Endodermal cell (in vitro differentiated cells): Measurements from ENCODE around the gene IGF2BP1. TPM values are rescaled to one million over a fixed set of nuclear protein-coding genes. Genes with fewer than 3 reads are reported as not detected.

ENCODE experiments used
- DNase-seq: peaks from one replicate; pipeline ENCODE4 v3.0.0-alpha.2; 2017
- H3K27ac ChIP-seq: 2 replicates; pipeline ENCODE4 v1.5.1; 2013; ENCODE audit warnings: mild to moderate bottlenecking, low read depth, low read length, moderate library complexity
- H3K27me3 ChIP-seq: 2 replicates; pipeline ENCODE4 v1.6.1; 2013; ENCODE audit warnings: mild to moderate bottlenecking, low read length, moderate library complexity; ENCODE audit not compliant: insufficient read depth, control insufficient read depth, poor library complexity, severe bottlenecking
- H3K36me3 ChIP-seq: 2 replicates; pipeline ENCODE4 v1.7.0; 2013; ENCODE audit warnings: mild to moderate bottlenecking, low read length, moderate library complexity; ENCODE audit not compliant: control insufficient read depth, insufficient read depth
- H3K4me1 ChIP-seq: one replicate; pipeline ENCODE4 v1.7.0; 2013; ENCODE audit warnings: low read length; ENCODE audit not compliant: control insufficient read depth, insufficient read depth
- H3K4me3 ChIP-seq: 2 replicates; pipeline ENCODE4 v1.5.1; 2013; ENCODE audit warnings: mild to moderate bottlenecking, low read length, moderate library complexity
- H3K9ac ChIP-seq: 2 replicates; pipeline ENCODE4 v1.6.1; 2013; ENCODE audit warnings: mild to moderate bottlenecking, low read length, moderate library complexity; ENCODE audit not compliant: poor library complexity, severe bottlenecking; ENCODE audit errors: extremely low read depth
- H3K9me3 ChIP-seq: 2 replicates; pipeline ENCODE4 v1.6.1; 2013; ENCODE audit warnings: mild to moderate bottlenecking, low read length, moderate library complexity; ENCODE audit not compliant: control insufficient read depth
- H3K27ac Mint-ChIP-seq: 2 replicates; pipeline ENCODE4 v1.8.0; 2020; ENCODE audit warnings: mixed read lengths
- H3K27me3 Mint-ChIP-seq: 2 replicates; pipeline ENCODE4 v1.8.0; 2021; ENCODE audit warnings: mild to moderate bottlenecking, mixed read lengths; ENCODE audit not compliant: insufficient read depth
- H3K36me3 Mint-ChIP-seq: 2 replicates; pipeline ENCODE4 v1.8.0; 2020; ENCODE audit warnings: low read depth, mixed read lengths
- H3K4me1 Mint-ChIP-seq: 2 replicates; pipeline ENCODE4 v1.8.0; 2020; ENCODE audit warnings: mixed read lengths
- H3K4me3 Mint-ChIP-seq: 2 replicates; pipeline ENCODE4 v1.8.0; 2020; ENCODE audit warnings: mild to moderate bottlenecking, moderate library complexity, mixed read lengths
- H3K9me3 Mint-ChIP-seq: 2 replicates; pipeline ENCODE4 v1.8.0; 2020; ENCODE audit warnings: mild to moderate bottlenecking, mixed read lengths
- CTCF ChIP-seq: fragments of 200-600 bp; sonication (generic); conservative IDR thresholded peaks from 2 replicates; pipeline ENCODE4 v1.5.0; 2021; ENCODE audit warnings: antibody characterized with exemption, mild to moderate bottlenecking
- WGBS, 2 experiments: methylation state at CpG; one replicate each; pipeline versions ENCODE4 v1.1.5 to v1.1.7; 2013; ENCODE audit warnings: missing lambda C conversion rate in 2 of 2, mixed read lengths in 1 of 2; ENCODE audit not compliant: insufficient coverage in 1 of 2, insufficient read length in 1 of 2; 5-methylcytosine and 5-hydroxymethylcytosine counted together
- total RNA-seq, 2 donors: library from RNA; stranded (reverse); fragmentation: NEBNext Ultra II Directional in 1 of 2; extraction: Animal tissue kit (Norgen Biotek cat#: 25700) in 1 of 2; gene quantifications; 2 replicates in 1 of 2; 3 replicates in 1 of 2; pipeline ENCODE4 v1.2.1, GENCODE V29; 2021

Gene IGF2BP1
- total RNA-seq, 2 donors from 2014 or later = 333 to 360 TPM

- Mint-ChIP-seq H3K4me3 (no peak overlapping the region), H3K27me3 (no peaks in the 10 kb centered on the region), H3K27ac (no peak overlapping the region), H3K36me3 (no peaks in the 10 kb centered on the region), H3K9me3 (peaks cover 12% of the 10 kb centered on the region), H3K4me1 (peaks cover 18% of the 10 kb centered on the region)
- no peak for DNase-seq
- Histone ChIP-seq H3K27me3 (no peaks in the 10 kb centered on the region), H3K36me3 (no peaks in the 10 kb centered on the region), H3K4me3 (no peak overlapping the region), H3K9me3 (no peaks in the 10 kb centered on the region), H3K27ac (no peak overlapping the region), H3K9ac (no peak overlapping the region), H3K4me1 (no peaks in the 10 kb centered on the region)
- no peak for TF ChIP-seq CTCF
- 99 to 100% methylated on average over 1 to 7 of the region's 7 CpGs for WGBS, 2 experiments
These were observed 91.9 kb downstream of the IGF2BP1 start for GRCh38 chr17:49089094-49089493.

GRCh38 chr17:49090878-49091594, 93.9 kb downstream of the IGF2BP1 start:
- no peak overlapping the region for H3K4me3 ChIP-seq
- H3K27me3 ChIP-seq = no peaks in the 10 kb centered on the region
- H3K27ac Mint-ChIP-seq = no peak overlapping the region
- no peaks in the 10 kb centered on the region for H3K9me3 ChIP-seq
- no peak overlapping the region for H3K27ac ChIP-seq
- peaks cover 12% of the 10 kb centered on the region for H3K9me3 Mint-ChIP-seq
- no peaks in the 10 kb centered on the region for H3K27me3 Mint-ChIP-seq
- no peak for DNase-seq
- no peaks in the 10 kb centered on the region for H3K4me1 ChIP-seq
- H3K4me1 Mint-ChIP-seq = peaks cover 18% of the 10 kb centered on the region
- H3K4me3 Mint-ChIP-seq = no peak overlapping the region
- H3K36me3 ChIP-seq = no peaks in the 10 kb centered on the region
- no peak for TF ChIP-seq CTCF
- H3K9ac ChIP-seq = no peak overlapping the region
- no peaks in the 10 kb centered on the region for H3K36me3 Mint-ChIP-seq
- 83 to 88% methylated on average over 7 to 10 of the region's 10 CpGs for WGBS, 2 experiments

GRCh38 chr17:49093131-49093530, 95.9 kb downstream of the IGF2BP1 start:
- H3K27me3 Mint-ChIP-seq = no peaks in the 10 kb centered on the region
- WGBS, 2 experiments = 96 to 100% methylated on average over 3 to 10 of the region's 10 CpGs
- no peak overlapping the region for H3K4me3 Mint-ChIP-seq
- H3K9me3 ChIP-seq = no peaks in the 10 kb centered on the region
- no peak overlapping the region for H3K4me3 ChIP-seq
- H3K9me3 Mint-ChIP-seq = peaks cover 12% of the 10 kb centered on the region
- peaks cover 2% of the 10 kb centered on the region for H3K4me1 Mint-ChIP-seq
- H3K4me1 ChIP-seq = no peaks in the 10 kb centered on the region
- TF ChIP-seq CTCF = no peak
- no peaks in the 10 kb centered on the region for H3K36me3 Mint-ChIP-seq
- H3K27ac Mint-ChIP-seq = no peak overlapping the region
- no peak overlapping the region for H3K27ac ChIP-seq
- H3K27me3 ChIP-seq = no peaks in the 10 kb centered on the region
- no peak for DNase-seq
- H3K9ac ChIP-seq = no peak overlapping the region
- no peaks in the 10 kb centered on the region for H3K36me3 ChIP-seq
